Left lung (tissue), 10 donors: Measurements from ENCODE around the gene COL5A1. TPM values are rescaled to one million over a fixed set of nuclear protein-coding genes. Genes with fewer than 3 reads are reported as not detected.
A peak's percentile ranks its signal among the peaks of the same experiment; 100 is the strongest.

Experiments used
- ATAC-seq: fragments of 200-7000 bp; cut with Tn5 transposase; one replicate; pipeline ENCODE4 v1.9.1; 2020; ENCODE audit warnings: moderate library complexity
- DNase-seq, 4 donors: peaks; one replicate each; pipeline ENCODE4 v3.0.0-alpha.2; 2013 to 2020
- H3K27ac ChIP-seq, 2 donors: fragments of 200-600 bp; sonication (generic) in 1 of 2; one replicate each; pipeline versions ENCODE4 v1.5.0 to v1.8.0; 2020 to 2021
- H3K27me3 ChIP-seq, 2 donors: fragments of 200-600 bp; sonication (generic) in 1 of 2; one replicate each; pipeline versions ENCODE4 v1.5.0 to v1.8.0; 2020 to 2021
- H3K36me3 ChIP-seq, 2 donors: fragments of 200-600 bp; sonication (generic) in 1 of 2; one replicate each; pipeline versions ENCODE4 v1.5.0 to v1.8.0; 2020 to 2021
- H3K4me1 ChIP-seq, 2 donors: fragments of 200-600 bp; one replicate each; pipeline ENCODE4 v1.8.0; 2021
- H3K4me3 ChIP-seq, 2 donors: fragments of 200-600 bp; sonication (generic) in 1 of 2; one replicate each; pipeline versions ENCODE4 v1.5.0 to v1.8.0; 2020 to 2021; ENCODE audit warnings: mild to moderate bottlenecking in 1 of 2
- H3K9me3 ChIP-seq, 2 donors: fragments of 200-600 bp; sonication (generic) in 1 of 2; one replicate each; pipeline versions ENCODE4 v1.5.0 to v1.8.0; 2020 to 2021
- intact Hi-C, 2 donors: fragments of 100-400 bp; cut with DNase I; formaldehyde crosslinking; loops; one replicate each; pipeline versions ENCODE4 v1.11.2 to v1.14.2; 2022
- polyA plus RNA-seq, 6 donors: library from polyadenylated mRNA; unstranded; fragments of 120-200 nt; gene quantifications; one replicate each; pipeline ENCODE4 v1.2.1, GENCODE V29; 2013; ENCODE audit not compliant: insufficient read length in 6 of 6
- total RNA-seq, 2 donors: library from RNA; stranded (reverse); fragmentation: NEBNext Ultra II Directional; extraction: Animal tissue kit (Norgen Biotek cat#: 25700); gene quantifications; one replicate each; pipeline ENCODE4 v1.2.1, GENCODE V29; 2021
- TF ChIP-seq, protein P1 (sequence below), 2 donors: fragments of 200-600 bp; sonication (generic) in 1 of 2; IDR thresholded peaks; one replicate each; pipeline versions ENCODE4 v1.5.0 to v1.8.0; 2021; ENCODE audit warnings: antibody characterized with exemption in 2 of 2
- donor health status: DM: no; HTN: yes; CAD: no.
- donor health status: DM: no; HTN: no; CAD: no.

Gene COL5A1
- total and polyA plus RNA-seq, 8 donors: 168 to 357 (median 213) TPM

DNA sequence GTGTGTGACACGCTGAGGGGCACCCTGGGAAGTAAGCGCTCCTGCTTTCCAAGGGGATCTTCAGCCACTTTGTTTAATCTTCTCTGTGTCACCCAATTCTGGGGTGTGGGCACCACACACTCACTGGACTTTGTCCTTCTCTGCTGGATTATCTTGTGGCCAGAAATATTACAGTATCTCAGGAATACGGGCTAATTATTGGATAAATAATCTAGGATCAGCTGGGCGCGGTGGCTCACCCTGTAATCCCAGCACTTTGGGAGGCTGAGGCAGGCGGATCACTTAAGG, 50.9 kb downstream of the COL5A1 start:
- Histone ChIP-seq H3K4me3 (no peak overlapping the region), H3K27ac (no peak overlapping the region), H3K27me3 (no peaks in the 10 kb centered on the region), H3K9me3 (no peaks in the 10 kb centered on the region), H3K36me3 (no peaks in the 10 kb centered on the region), H3K4me1 (no peaks in the 10 kb centered on the region)
- intact Hi-C loops: no loop called here
- TF ChIP-seq, protein P1, sequence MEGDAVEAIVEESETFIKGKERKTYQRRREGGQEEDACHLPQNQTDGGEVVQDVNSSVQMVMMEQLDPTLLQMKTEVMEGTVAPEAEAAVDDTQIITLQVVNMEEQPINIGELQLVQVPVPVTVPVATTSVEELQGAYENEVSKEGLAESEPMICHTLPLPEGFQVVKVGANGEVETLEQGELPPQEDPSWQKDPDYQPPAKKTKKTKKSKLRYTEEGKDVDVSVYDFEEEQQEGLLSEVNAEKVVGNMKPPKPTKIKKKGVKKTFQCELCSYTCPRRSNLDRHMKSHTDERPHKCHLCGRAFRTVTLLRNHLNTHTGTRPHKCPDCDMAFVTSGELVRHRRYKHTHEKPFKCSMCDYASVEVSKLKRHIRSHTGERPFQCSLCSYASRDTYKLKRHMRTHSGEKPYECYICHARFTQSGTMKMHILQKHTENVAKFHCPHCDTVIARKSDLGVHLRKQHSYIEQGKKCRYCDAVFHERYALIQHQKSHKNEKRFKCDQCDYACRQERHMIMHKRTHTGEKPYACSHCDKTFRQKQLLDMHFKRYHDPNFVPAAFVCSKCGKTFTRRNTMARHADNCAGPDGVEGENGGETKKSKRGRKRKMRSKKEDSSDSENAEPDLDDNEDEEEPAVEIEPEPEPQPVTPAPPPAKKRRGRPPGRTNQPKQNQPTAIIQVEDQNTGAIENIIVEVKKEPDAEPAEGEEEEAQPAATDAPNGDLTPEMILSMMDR (IDR thresholded peaks at IDR 0.05): no peak
- peak in 1 of 4 donors; percentile 22 for DNase-seq
- no peak for ATAC-seq

DNA sequence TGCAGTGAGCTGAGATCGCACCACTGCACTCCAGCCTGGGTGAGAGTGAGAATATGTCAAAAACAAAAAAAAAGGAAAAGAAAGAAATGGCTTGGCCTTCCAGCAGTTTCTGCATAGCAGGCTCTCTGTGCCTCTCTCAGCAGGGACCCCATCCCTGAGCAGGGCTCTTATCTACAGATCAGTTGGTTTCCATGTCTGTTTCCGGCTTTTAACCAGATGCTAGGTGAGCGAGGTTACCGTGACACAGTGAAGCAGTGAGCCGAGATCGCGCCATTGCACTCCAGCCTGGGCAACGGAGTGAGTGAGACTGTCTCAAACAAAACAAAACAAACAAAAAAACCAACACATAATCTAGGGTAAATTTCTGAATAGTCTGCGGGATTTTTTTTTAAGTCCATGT, 51.4 kb downstream of the COL5A1 start:
- Histone ChIP-seq H3K27ac (no peak overlapping the region), H3K27me3 (no peaks in the 10 kb centered on the region), H3K36me3 (no peaks in the 10 kb centered on the region), H3K4me3 (no peak overlapping the region), H3K4me1 (no peaks in the 10 kb centered on the region), H3K9me3 (no peaks in the 10 kb centered on the region)
- TF ChIP-seq, protein P1 (IDR thresholded peaks at IDR 0.05): no peak
- ATAC-seq: no peak
- intact Hi-C loops: no loop called here
- DNase-seq: peak in 1 of 4 donors; percentile 15

DNA sequence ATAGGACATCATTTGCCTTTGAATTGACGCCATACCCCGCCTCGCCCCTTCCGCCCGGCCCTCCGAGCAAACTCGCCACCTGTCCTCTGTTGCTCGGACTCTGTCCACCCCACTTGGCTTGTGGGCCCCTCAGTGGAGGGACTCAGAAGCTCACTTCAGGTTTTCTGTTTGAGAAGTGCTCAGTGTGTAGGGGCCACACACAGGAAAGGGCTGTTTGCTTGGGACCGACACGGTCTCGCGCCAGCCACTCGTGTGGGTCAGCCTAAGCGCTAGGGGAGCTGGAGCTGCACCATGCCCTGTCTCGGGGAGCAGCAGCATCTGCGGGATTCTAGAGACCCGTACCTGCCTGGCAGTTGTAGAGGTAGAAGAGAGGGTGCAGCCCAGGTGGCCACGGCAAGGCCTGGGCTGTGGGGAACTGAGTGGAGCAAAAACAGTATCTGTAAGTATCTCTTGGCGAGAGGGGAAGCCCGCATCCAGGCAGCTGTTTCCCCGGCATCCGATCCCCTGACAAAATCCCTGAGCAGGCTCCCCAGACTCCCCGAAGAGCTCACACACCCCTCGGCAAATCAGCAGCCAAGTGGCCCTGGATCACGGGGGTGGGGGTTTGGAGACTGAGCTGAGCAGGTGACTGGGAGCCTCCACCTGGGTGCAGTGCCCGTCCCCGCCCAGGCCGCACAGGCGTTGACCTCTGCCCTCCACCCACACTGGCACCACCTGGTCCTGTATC, 52.2 kb downstream of the COL5A1 start:
- Histone ChIP-seq H3K4me3 (no peak overlapping the region), H3K27ac (no peak overlapping the region), H3K36me3 (no peaks in the 10 kb centered on the region), H3K9me3 (no peaks in the 10 kb centered on the region), H3K27me3 (no peaks in the 10 kb centered on the region), H3K4me1 (no peaks in the 10 kb centered on the region)
- peak in 2 of 4 donors; percentile 27 to 73 for DNase-seq
- no peak for ATAC-seq
- TF ChIP-seq, protein P1 (IDR thresholded peaks at IDR 0.05): no peak
- intact Hi-C loops: no loop called here

DNA sequence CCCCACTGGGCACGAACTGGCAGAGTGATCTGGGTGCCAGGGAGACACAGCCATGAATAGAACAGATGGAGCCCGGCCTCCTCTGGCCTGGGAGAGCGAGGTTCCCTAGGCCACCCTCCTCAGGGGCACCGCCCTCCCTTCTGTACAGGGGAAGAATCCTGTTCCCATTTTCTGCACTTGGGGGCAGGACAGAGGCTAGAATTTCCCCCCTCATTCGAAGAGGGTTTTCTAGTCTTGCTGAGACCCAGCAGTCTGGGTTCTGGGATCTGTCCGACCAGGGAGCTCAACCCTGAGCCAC, 52.7 kb downstream of the COL5A1 start:
- no peak overlapping the region for H3K4me3 ChIP-seq
- TF ChIP-seq, protein P1 (IDR thresholded peaks at IDR 0.05): no peak
- H3K27ac ChIP-seq: no peak overlapping the region
- intact Hi-C loops: no loop called here
- no peaks in the 10 kb centered on the region for H3K4me1 ChIP-seq
- ATAC-seq (no peak), DNase-seq (peak in 1 of 4 donors; percentile 23)
- H3K36me3 ChIP-seq: no peaks in the 10 kb centered on the region
- H3K27me3 ChIP-seq: no peaks in the 10 kb centered on the region
- H3K9me3 ChIP-seq: no peaks in the 10 kb centered on the region

DNA sequence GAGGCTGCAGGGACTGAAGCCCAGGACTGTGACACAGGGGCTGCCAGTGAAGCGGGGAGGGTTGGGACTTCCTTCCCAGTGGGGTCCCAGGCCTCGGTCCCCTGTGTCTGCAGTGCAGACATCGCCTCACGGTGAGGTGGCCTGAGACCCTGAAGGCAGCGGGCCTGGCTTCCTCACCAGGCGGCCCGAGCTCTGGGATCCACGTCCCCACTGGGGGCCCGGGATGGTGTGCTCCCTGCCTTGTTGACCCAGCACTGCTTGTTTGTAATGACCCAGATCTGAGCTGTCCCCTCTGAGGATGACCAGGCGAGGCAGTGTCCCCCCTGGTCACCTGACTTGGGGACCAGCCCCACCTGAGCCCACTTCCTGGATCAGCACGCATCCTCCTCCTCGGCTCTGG, 53.1 kb downstream of the COL5A1 start:
- TF ChIP-seq, protein P1 (IDR thresholded peaks at IDR 0.05): no peak
- Histone ChIP-seq H3K4me1 (no peaks in the 10 kb centered on the region), H3K27ac (no peak overlapping the region), H3K27me3 (no peaks in the 10 kb centered on the region), H3K9me3 (no peaks in the 10 kb centered on the region), H3K36me3 (no peaks in the 10 kb centered on the region), H3K4me3 (no peak overlapping the region)
- intact Hi-C loops: loop anchor here in 1 of 2 donors (5.0 kb wide), 1 partner anchor 48 kb away; no protein-coding TSS in a partner anchor
- DNase-seq: peak in 1 of 4 donors; percentile 48
- no peak for ATAC-seq
